Measurements from ENCODE around the gene CDCP1. TPM values are rescaled to one million over a fixed set of nuclear protein-coding genes. Genes with fewer than 3 reads are reported as not detected.

Gene CDCP1
- total and polyA plus RNA-seq, 8 donors, result 4.1 to 24.5 (median 8.1) TPM

- Histone ChIP-seq H3K9me3 (no peaks in the 10 kb centered on the region), H3K36me3 (no peaks in the 10 kb centered on the region), H3K27ac (no peak overlapping the region), H3K27me3 (no peaks in the 10 kb centered on the region), H3K4me3 (no peak overlapping the region), H3K4me1 (peaks cover 0 to 32% (median 10%) of the 10 kb centered on the region in 4 donors)
- 80 to 94% (median 87%) methylated on average over 6 of the region's 6 CpGs for WGBS, 5 donors
- no peak for DNase-seq
- intact Hi-C loops (cut with DNase I; ENCODE audit: low total_unique reads), result no loop called here
- TF ChIP-seq POLR2A (IDR thresholded peaks at IDR 0.05), result no peak
- TF ChIP-seq EP300 (IDR thresholded peaks at IDR 0.05), result no peak
- TF ChIP-seq POLR2AphosphoS5 (IDR thresholded peaks at IDR 0.05), result no peak
- TF ChIP-seq CTCF (IDR thresholded peaks at IDR 0.05), result no peak
Measured at GRCh38 chr3:45051685-45052084, 94.5 kb downstream of the CDCP1 start.

GRCh38 chr3:45049807-45050206, 96.4 kb downstream of the CDCP1 start:
- H3K36me3 ChIP-seq, result no peaks in the 10 kb centered on the region
- DNase-seq, result no peak
- H3K4me1 ChIP-seq, result peaks cover 0 to 13% (median 7%) of the 10 kb centered on the region in 4 donors
- H3K4me3 ChIP-seq, result no peak overlapping the region
- H3K9me3 ChIP-seq, result no peaks in the 10 kb centered on the region
- H3K27ac ChIP-seq, result no peak overlapping the region
- intact Hi-C loops (cut with DNase I; ENCODE audit: low total_unique reads), result loop anchor here (5.0 kb wide), 1 partner anchor 162 kb away; no protein-coding TSS in a partner anchor
- TF ChIP-seq EP300 (IDR thresholded peaks at IDR 0.05), result no peak
- TF ChIP-seq POLR2AphosphoS5 (IDR thresholded peaks at IDR 0.05), result no peak
- no peak for TF ChIP-seq CTCF (IDR thresholded peaks at IDR 0.05)
- no peak for TF ChIP-seq POLR2A (IDR thresholded peaks at IDR 0.05)
- no peaks in the 10 kb centered on the region for H3K27me3 ChIP-seq
- WGBS, 5 donors, result 83 to 91% (median 85%) methylated on average over 4 of the region's 4 CpGs

- H3K4me1 ChIP-seq, result peaks cover 0 to 7% (median 2%) of the 10 kb centered on the region in 4 donors
- 45 to 76% (median 69%) methylated on average over 4 of the region's 4 CpGs for WGBS, 5 donors
- no peak overlapping the region for H3K4me3 ChIP-seq
- no peak overlapping the region for H3K27ac ChIP-seq
- TF ChIP-seq POLR2A (IDR thresholded peaks at IDR 0.05) (no peak), CTCF (IDR thresholded peaks at IDR 0.05) (no peak), EP300 (IDR thresholded peaks at IDR 0.05) (no peak), POLR2AphosphoS5 (IDR thresholded peaks at IDR 0.05) (no peak)
- H3K36me3 ChIP-seq, result no peaks in the 10 kb centered on the region
- no peaks in the 10 kb centered on the region for H3K27me3 ChIP-seq
- no peaks in the 10 kb centered on the region for H3K9me3 ChIP-seq
- intact Hi-C loops (cut with DNase I; ENCODE audit: low total_unique reads), result loop anchor here (5.0 kb wide), 1 partner anchor 164 kb away; no protein-coding TSS in a partner anchor
- no peak for DNase-seq
Measured at GRCh38 chr3:45048244-45048643, 97.9 kb downstream of the CDCP1 start.

- peak in 1 of 2 donors; percentile 48 for DNase-seq
- Histone ChIP-seq H3K27me3 (no peaks in the 10 kb centered on the region), H3K36me3 (no peaks in the 10 kb centered on the region), H3K4me1 (peaks cover 0 to 26% (median 18%) of the 10 kb centered on the region in 4 donors), H3K9me3 (no peaks in the 10 kb centered on the region), H3K27ac (peak overlapping the region in 2 of 5 donors; percentile 24 to 49), H3K4me3 (no peak overlapping the region)
- 48 to 79% (median 67%) methylated on average over 2 of the region's 2 CpGs for WGBS, 5 donors
- TF ChIP-seq EP300 (IDR thresholded peaks at IDR 0.05) (no peak), POLR2AphosphoS5 (IDR thresholded peaks at IDR 0.05) (no peak), POLR2A (IDR thresholded peaks at IDR 0.05) (no peak), CTCF (IDR thresholded peaks at IDR 0.05) (no peak)
- intact Hi-C loops (cut with DNase I; ENCODE audit: low total_unique reads), result no loop called here
Measured at GRCh38 chr3:45043728-45044299, 102.4 kb downstream of the CDCP1 start.

Data from stomach (tissue), 9 donors.